NCI-H2029 (cell line): ENCODE results near the gene ATP6V1C2.

Source experiments
- DNase-seq: peaks from one replicate; lab custom pipeline; 2025; lab: John Stamatoyannopoulos, UW

The ATP6V1C2 gene

GRCh38 chr2:10721396-10722251 is at the start of gene ATP6V1C2:
Gene ATP6V1C2 (plus strand): TSS chr2:10721630. CDS start chr2:10722850, 1,220 bp downstream.
- DNase-seq = peak; percentile 47

- no peak for DNase-seq
Measured at GRCh38 chr2:10675131-10675530, 46.3 kb upstream of the ATP6V1C2 start.

GRCh38 chr2:10678225-10678624 is 43.2 kb upstream of the ATP6V1C2 start:
- DNase-seq = no peak

- DNase-seq = no peak
Measured at GRCh38 chr2:10680214-10680613, 41.2 kb upstream of the ATP6V1C2 start.

- DNase-seq = no peak
Measured at GRCh38 chr2:10680957-10681356, 40.5 kb upstream of the ATP6V1C2 start.

- no peak for DNase-seq
Measured at GRCh38 chr2:10686176-10686730, 35.2 kb upstream of the ATP6V1C2 start.

- no peak for DNase-seq
Measured at GRCh38 chr2:10688921-10689807, 32.3 kb upstream of the ATP6V1C2 start.

- no peak for DNase-seq
Measured at GRCh38 chr2:10691521-10691920, 29.9 kb upstream of the ATP6V1C2 start.

GRCh38 chr2:10700078-10700803 is 21.2 kb upstream of the ATP6V1C2 start:
- no peak for DNase-seq

- DNase-seq = no peak
Measured at GRCh38 chr2:10704034-10704594, 17.3 kb upstream of the ATP6V1C2 start.

GRCh38 chr2:10706033-10706432 is 15.4 kb upstream of the ATP6V1C2 start:
- DNase-seq = no peak

- no peak for DNase-seq
Measured at GRCh38 chr2:10707831-10708230, 13.6 kb upstream of the ATP6V1C2 start.

GRCh38 chr2:10709290-10709939 is 12.0 kb upstream of the ATP6V1C2 start:
- peak; percentile 19 for DNase-seq

- no peak for DNase-seq
Measured at GRCh38 chr2:10712185-10712809, 9.1 kb upstream of the ATP6V1C2 start.

GRCh38 chr2:10716581-10716980 is 4.8 kb upstream of the ATP6V1C2 start:
- DNase-seq = no peak

GRCh38 chr2:10717628-10718027 is 3.8 kb upstream of the ATP6V1C2 start:
- DNase-seq = no peak

- DNase-seq = no peak
Measured at GRCh38 chr2:10720306-10720705, 1.1 kb upstream of the ATP6V1C2 start.

- DNase-seq = peak; percentile 18
Measured at GRCh38 chr2:10720947-10721395, 459 bp upstream of the ATP6V1C2 start.

- DNase-seq = no peak
Measured at GRCh38 chr2:10722252-10722825, 909 bp downstream of the ATP6V1C2 start.

GRCh38 chr2:10732924-10733565 is 11.6 kb downstream of the ATP6V1C2 start:
- peak; percentile 62 for DNase-seq
